Measurements from ENCODE around the gene ZCCHC8.

Gene ZCCHC8

GRCh38 chr12:122423258-122424165 lies 77.2 kb downstream of the ZCCHC8 start:
- DNase-seq (ENCODE audit: low read depth) = no peak

- no peak for DNase-seq (ENCODE audit: low read depth)
Measured at GRCh38 chr12:122422730-122423257, 77.9 kb downstream of the ZCCHC8 start.

DNA sequence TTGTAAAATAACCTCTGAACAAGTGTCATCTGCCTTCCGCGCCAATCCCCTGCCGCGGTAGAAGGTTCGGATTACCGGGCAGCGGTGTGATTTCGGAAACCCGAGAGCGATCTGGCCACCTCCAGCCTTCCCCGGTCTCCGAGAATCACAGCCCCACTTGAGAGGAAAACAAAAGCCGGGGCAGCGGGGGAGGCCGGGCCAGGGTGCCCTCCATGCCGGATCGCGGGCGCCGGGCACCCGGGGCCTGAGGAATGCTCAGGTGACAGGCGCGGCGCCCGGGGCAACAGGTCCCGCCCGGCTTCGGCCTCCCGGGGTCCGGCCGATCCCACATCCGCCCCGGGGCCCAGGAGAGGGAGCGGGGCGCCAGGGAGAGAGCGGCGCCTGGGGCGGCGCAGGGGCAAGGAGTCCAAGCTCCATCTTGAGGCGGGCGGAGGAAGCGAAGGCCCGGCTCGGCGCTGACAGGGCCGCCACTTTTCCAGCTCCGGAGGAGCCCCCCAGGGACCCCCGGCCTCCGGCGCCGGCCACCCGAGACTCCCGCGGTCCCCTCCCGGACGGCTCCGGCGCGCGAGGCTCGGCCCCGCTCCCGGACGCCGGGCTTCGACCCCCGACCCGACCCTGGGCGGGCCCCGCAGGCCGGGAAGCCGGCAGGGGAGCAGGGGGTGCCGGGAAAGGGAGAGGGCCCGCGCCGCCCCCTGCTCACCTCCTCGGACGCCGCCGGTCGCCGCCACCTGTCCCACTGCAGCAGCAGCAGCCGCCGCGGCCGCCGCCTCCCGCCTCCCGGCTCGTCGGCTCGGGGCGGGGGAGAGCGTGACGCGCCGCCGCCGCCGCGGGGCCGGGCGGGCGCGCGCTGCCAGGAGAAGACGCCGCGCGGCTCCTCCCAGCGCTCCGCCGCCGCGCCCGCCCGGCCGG lies 78.7 kb downstream of the ZCCHC8 start, which contains the start of gene CLIP1:
Gene CLIP1, minus strand, starts transcription at position 849 of the 909 bp plus-strand sequence. CDS start 42,217 bp downstream, outside the sequence.
- DNase-seq (ENCODE audit: low read depth) = no peak

All from CMK (cell line).